ENCODE results near the gene PLCXD3.
"Not testable (repeated sequence)": the region's sequence is repeated elsewhere in the genome, so short reads cannot be mapped to it uniquely, and the experiment has no call there.

Gene PLCXD3

GRCh38 chr5:41339339-41339738, 171.1 kb downstream of the PLCXD3 start:
- no peak for FAIRE-seq

GRCh38 chr5:41338136-41338675, 172.2 kb downstream of the PLCXD3 start:
- no peak for FAIRE-seq

- FAIRE-seq, result no peak
These were observed 172.7 kb downstream of the PLCXD3 start for GRCh38 chr5:41337724-41338123.

- FAIRE-seq, result no peak
These were observed 173.2 kb downstream of the PLCXD3 start for GRCh38 chr5:41337216-41337615.

- no peak for FAIRE-seq
These were observed 173.9 kb downstream of the PLCXD3 start for GRCh38 chr5:41336471-41336870.

- no peak for FAIRE-seq
These were observed 174.7 kb downstream of the PLCXD3 start for GRCh38 chr5:41335596-41336181.

GRCh38 chr5:41334758-41335157, 175.6 kb downstream of the PLCXD3 start:
- no peak for FAIRE-seq

- FAIRE-seq, result no peak
These were observed 176.2 kb downstream of the PLCXD3 start for GRCh38 chr5:41334221-41334620.

GRCh38 chr5:41325074-41325473, 185.3 kb downstream of the PLCXD3 start:
- FAIRE-seq, result no peak

- not testable (repeated sequence) for FAIRE-seq
These were observed 187.6 kb downstream of the PLCXD3 start for GRCh38 chr5:41322826-41323225.

GRCh38 chr5:41312478-41313060, 197.8 kb downstream of the PLCXD3 start:
- no peak for FAIRE-seq

GRCh38 chr5:41312066-41312465, 198.3 kb downstream of the PLCXD3 start:
- no peak for FAIRE-seq

GRCh38 chr5:41309275-41309674, 201.1 kb downstream of the PLCXD3 start:
- no peak for FAIRE-seq

GRCh38 chr5:41306005-41306404, 204.4 kb downstream of the PLCXD3 start:
- no peak for FAIRE-seq

- FAIRE-seq, result no peak
These were observed 205.3 kb downstream of the PLCXD3 start for GRCh38 chr5:41305056-41305455.

GRCh38 chr5:41296066-41296465, 214.3 kb downstream of the PLCXD3 start:
- no peak for FAIRE-seq

GRCh38 chr5:41291323-41291722, 219.1 kb downstream of the PLCXD3 start:
- no peak for FAIRE-seq

- no peak for FAIRE-seq
These were observed 219.6 kb downstream of the PLCXD3 start for GRCh38 chr5:41290810-41291209.

GRCh38 chr5:41289970-41290464, 220.4 kb downstream of the PLCXD3 start:
- FAIRE-seq, result no peak

- no peak for FAIRE-seq
These were observed 223.7 kb downstream of the PLCXD3 start for GRCh38 chr5:41286696-41287095.

- no peak for FAIRE-seq
These were observed 224.2 kb downstream of the PLCXD3 start for GRCh38 chr5:41286165-41286564.

GRCh38 chr5:41284938-41285337, 225.5 kb downstream of the PLCXD3 start:
- no peak for FAIRE-seq

GRCh38 chr5:41281215-41281810, 229.1 kb downstream of the PLCXD3 start:
- FAIRE-seq, result no peak

- no peak for FAIRE-seq
These were observed 231.4 kb downstream of the PLCXD3 start for GRCh38 chr5:41279040-41279439.

Measured in A204.1 (cell line).